ENCODE data around the gene METTL24. TPM values are rescaled to one million over a fixed set of nuclear protein-coding genes. Genes with fewer than 3 reads are reported as not detected.
"Not testable (repeated sequence)": the region's sequence is repeated elsewhere in the genome, so short reads cannot be mapped to it uniquely, and the experiment has no call there.

The METTL24 gene
- total RNA-seq, 6 experiments from 2014 or later = not detected

GRCh38 chr6:110307368-110307767 is 50.8 kb downstream of the METTL24 start:
- Mint-ChIP-seq H3K9me3 (no peaks in the 10 kb centered on the region), H3K4me3 (no peak overlapping the region), H3K27me3 (ENCODE audit: insufficient read depth) (peaks cover 10% of the 10 kb centered on the region), H3K36me3 (ENCODE audit: low read depth) (no peaks in the 10 kb centered on the region), H3K4me1 (ENCODE audit: low read depth) (no peaks in the 10 kb centered on the region), H3K27ac (no peak overlapping the region)
- no peak for TF ChIP-seq CTCF (IDR thresholded peaks at IDR 0.05)
- DNase-seq = no peak

- not testable (repeated sequence) for H3K9me3 Mint-ChIP-seq; H3K36me3 Mint-ChIP-seq (ENCODE audit: low read depth); DNase-seq; H3K4me3 Mint-ChIP-seq; H3K27ac Mint-ChIP-seq; H3K4me1 Mint-ChIP-seq (ENCODE audit: low read depth)
- peaks cover 13% of the 10 kb centered on the region for H3K27me3 Mint-ChIP-seq (ENCODE audit: insufficient read depth)
Measured at GRCh38 chr6:110305832-110306231, 52.3 kb downstream of the METTL24 start.

- H3K4me3 Mint-ChIP-seq; H3K27me3 Mint-ChIP-seq (ENCODE audit: insufficient read depth); DNase-seq; H3K9me3 Mint-ChIP-seq; H3K36me3 Mint-ChIP-seq (ENCODE audit: low read depth); H3K27ac Mint-ChIP-seq; H3K4me1 Mint-ChIP-seq (ENCODE audit: low read depth): not testable (repeated sequence)
Measured at GRCh38 chr6:110303692-110304091, 54.5 kb downstream of the METTL24 start.

- no peak for DNase-seq
- Mint-ChIP-seq H3K36me3 (ENCODE audit: low read depth) (no peaks in the 10 kb centered on the region), H3K27me3 (ENCODE audit: insufficient read depth) (peaks cover 19% of the 10 kb centered on the region), H3K9me3 (no peaks in the 10 kb centered on the region), H3K27ac (no peak overlapping the region), H3K4me1 (ENCODE audit: low read depth) (no peaks in the 10 kb centered on the region), H3K4me3 (no peak overlapping the region)
- no peak for TF ChIP-seq CTCF (IDR thresholded peaks at IDR 0.05)
Measured at GRCh38 chr6:110298916-110299315, 59.2 kb downstream of the METTL24 start.

GRCh38 chr6:110298411-110298810 is 59.7 kb downstream of the METTL24 start:
- no peak for DNase-seq
- TF ChIP-seq CTCF (IDR thresholded peaks at IDR 0.05) = no peak
- peaks cover 19% of the 10 kb centered on the region for H3K27me3 Mint-ChIP-seq (ENCODE audit: insufficient read depth)

GRCh38 chr6:110296241-110297025 is 61.7 kb downstream of the METTL24 start:
- no peak for DNase-seq
- H3K36me3 Mint-ChIP-seq (ENCODE audit: low read depth) = no peaks in the 10 kb centered on the region
- no peaks in the 10 kb centered on the region for H3K9me3 Mint-ChIP-seq
- no peaks in the 10 kb centered on the region for H3K4me1 Mint-ChIP-seq (ENCODE audit: low read depth)
- H3K27me3 Mint-ChIP-seq (ENCODE audit: insufficient read depth) = peaks cover 16% of the 10 kb centered on the region
- TF ChIP-seq CTCF (IDR thresholded peaks at IDR 0.05) = no peak
- H3K4me3 Mint-ChIP-seq = no peak overlapping the region; the same call in 1 of the 2 replicates
- H3K27ac Mint-ChIP-seq = no peak overlapping the region

More at GRCh38 chr6:110298411-110298810, 59.7 kb downstream of the METTL24 start:
- Mint-ChIP-seq H3K9me3 (no peaks in the 10 kb centered on the region), H3K27ac (no peak overlapping the region), H3K4me3 (no peak overlapping the region), H3K36me3 (ENCODE audit: low read depth) (no peaks in the 10 kb centered on the region), H3K4me1 (ENCODE audit: low read depth) (no peaks in the 10 kb centered on the region)

Measured in HFFc6 (cell line).